Measurements from ENCODE around the gene SGK1. TPM values are rescaled to one million over a fixed set of nuclear protein-coding genes. Genes with fewer than 3 reads are reported as not detected.
A peak's percentile ranks its signal among the peaks of the same experiment; 100 is the strongest.

SGK1 gene
- total RNA-seq, 2 experiments from 2014 or later: 117 to 120 TPM

DNA sequence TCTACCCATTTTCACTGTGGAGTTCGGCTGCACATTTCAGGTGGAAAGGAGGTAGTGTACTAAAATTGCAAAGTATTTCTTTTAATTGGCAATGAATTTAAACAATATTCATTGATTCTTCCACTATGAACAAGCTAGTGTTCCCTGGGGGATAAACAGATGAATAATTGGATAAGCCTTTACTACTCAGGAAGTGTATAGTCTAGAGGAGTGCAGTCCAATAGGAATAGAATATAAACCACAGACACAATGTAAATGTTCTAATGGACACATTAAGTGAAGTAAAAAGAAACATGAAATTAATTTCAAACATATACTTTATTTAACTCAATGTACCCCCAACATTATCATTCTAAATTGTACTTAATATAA lies 28.7 kb downstream of the SGK1 start:
- Histone ChIP-seq H3K4me1 (ENCODE audit: insufficient read depth, low read length) (peaks cover 3% of the 10 kb centered on the region), H3K9me3 (ENCODE audit: control insufficient read depth in 1 of 2, insufficient read depth in 1 of 2, low read length in 2 of 2) (peaks cover 0 to 3% of the 10 kb centered on the region in 2 experiments), H3K27me3 (ENCODE audit: control insufficient read depth in 1 of 2, insufficient read depth in 2 of 2, low read length in 2 of 2) (no peaks in the 10 kb centered on the region), H3K4me3 (ENCODE audit: low read length) (no peak overlapping the region), H3K27ac (ENCODE audit: low read depth in 1 of 2, low read length in 2 of 2) (no peak overlapping the region), H3K36me3 (ENCODE audit: insufficient read depth, low read length) (no peaks in the 10 kb centered on the region)
- TF ChIP-seq, protein P1, sequence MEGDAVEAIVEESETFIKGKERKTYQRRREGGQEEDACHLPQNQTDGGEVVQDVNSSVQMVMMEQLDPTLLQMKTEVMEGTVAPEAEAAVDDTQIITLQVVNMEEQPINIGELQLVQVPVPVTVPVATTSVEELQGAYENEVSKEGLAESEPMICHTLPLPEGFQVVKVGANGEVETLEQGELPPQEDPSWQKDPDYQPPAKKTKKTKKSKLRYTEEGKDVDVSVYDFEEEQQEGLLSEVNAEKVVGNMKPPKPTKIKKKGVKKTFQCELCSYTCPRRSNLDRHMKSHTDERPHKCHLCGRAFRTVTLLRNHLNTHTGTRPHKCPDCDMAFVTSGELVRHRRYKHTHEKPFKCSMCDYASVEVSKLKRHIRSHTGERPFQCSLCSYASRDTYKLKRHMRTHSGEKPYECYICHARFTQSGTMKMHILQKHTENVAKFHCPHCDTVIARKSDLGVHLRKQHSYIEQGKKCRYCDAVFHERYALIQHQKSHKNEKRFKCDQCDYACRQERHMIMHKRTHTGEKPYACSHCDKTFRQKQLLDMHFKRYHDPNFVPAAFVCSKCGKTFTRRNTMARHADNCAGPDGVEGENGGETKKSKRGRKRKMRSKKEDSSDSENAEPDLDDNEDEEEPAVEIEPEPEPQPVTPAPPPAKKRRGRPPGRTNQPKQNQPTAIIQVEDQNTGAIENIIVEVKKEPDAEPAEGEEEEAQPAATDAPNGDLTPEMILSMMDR (IDR thresholded peaks at IDR 0.05): no peak
- no peak overlapping the region for H3K4me3 Mint-ChIP-seq
- intact Hi-C loops (cut with DNase I, micrococcal nuclease): no loop called here
- H3K4me1 Mint-ChIP-seq (ENCODE audit: low read depth): peaks cover 20% of the 10 kb centered on the region
- ATAC-seq (ENCODE audit: poor library complexity): no peak
- no peaks in the 10 kb centered on the region for H3K36me3 Mint-ChIP-seq (ENCODE audit: low read depth)
- no peaks in the 10 kb centered on the region for H3K27me3 Mint-ChIP-seq
- DNase-seq: no peak
- POLR2A ChIA-PET: interaction anchor here (1.5 kb wide), 1 partner anchor 42 kb away, joined by 5 read pairs; no protein-coding TSS in a partner anchor
- no peaks in the 10 kb centered on the region for H3K9me3 Mint-ChIP-seq
- CTCF ChIA-PET: no interaction called here
- peak overlapping the region; percentile 11 for H3K27ac Mint-ChIP-seq

DNA sequence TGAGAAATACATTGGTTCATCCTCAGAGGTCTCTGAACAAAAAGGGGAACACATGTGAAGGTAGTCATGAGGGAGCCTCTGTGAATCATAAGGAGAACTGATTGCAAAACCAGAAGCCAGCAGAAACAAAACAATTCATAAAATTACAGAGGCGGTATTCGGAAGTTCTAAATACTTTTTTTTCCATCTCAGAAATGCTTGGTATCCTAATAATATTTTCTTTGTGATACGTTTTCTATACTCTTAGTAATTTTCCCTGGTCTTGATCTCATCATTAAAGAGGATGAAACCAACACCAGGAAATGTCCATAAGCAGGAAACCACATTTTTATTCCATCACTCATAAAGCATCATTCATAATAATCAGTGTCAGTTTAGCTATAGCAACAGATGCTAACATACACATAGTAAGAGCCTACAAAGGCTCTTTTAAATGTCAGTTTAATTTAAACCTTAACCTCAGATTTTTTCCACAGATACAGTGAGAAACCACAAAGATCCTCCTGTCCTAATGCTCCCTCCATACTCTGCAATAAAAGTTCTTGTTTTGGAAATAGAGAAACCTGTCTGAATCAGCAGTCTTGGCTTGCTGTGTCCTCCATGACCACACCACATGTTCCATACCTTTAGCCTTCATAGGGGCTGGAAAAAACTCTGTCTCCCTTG lies 29.2 kb downstream of the SGK1 start:
- H3K36me3 ChIP-seq (ENCODE audit: insufficient read depth, low read length): no peaks in the 10 kb centered on the region
- H3K27ac ChIP-seq (ENCODE audit: low read depth in 1 of 2, low read length in 2 of 2): no peak overlapping the region
- H3K4me3 ChIP-seq (ENCODE audit: low read length): no peak overlapping the region
- CTCF ChIA-PET: no interaction called here
- H3K4me3 Mint-ChIP-seq: no peak overlapping the region
- H3K27ac Mint-ChIP-seq: peak overlapping the region; percentile 11
- DNase-seq (peak in 3 of 14 experiments; percentile 23 to 62 (median 56)), ATAC-seq (ENCODE audit: poor library complexity) (peak; percentile 54)
- TF ChIP-seq, protein P1 (IDR thresholded peaks at IDR 0.05): no peak
- H3K9me3 ChIP-seq (ENCODE audit: control insufficient read depth in 1 of 2, insufficient read depth in 1 of 2, low read length in 2 of 2): peaks cover 0 to 3% of the 10 kb centered on the region in 2 experiments
- intact Hi-C loops (cut with DNase I, micrococcal nuclease): no loop called here
- H3K4me1 Mint-ChIP-seq (ENCODE audit: low read depth): peaks cover 20% of the 10 kb centered on the region
- H3K4me1 ChIP-seq (ENCODE audit: insufficient read depth, low read length): peaks cover 3% of the 10 kb centered on the region
- POLR2A ChIA-PET: interaction anchor here (1.1 to 1.5 kb wide), 2 partner anchors 11 to 42 kb away, joined by 5 read pairs; no protein-coding TSS in a partner anchor
- H3K9me3 Mint-ChIP-seq: no peaks in the 10 kb centered on the region
- H3K27me3 ChIP-seq (ENCODE audit: control insufficient read depth in 1 of 2, insufficient read depth in 2 of 2, low read length in 2 of 2): no peaks in the 10 kb centered on the region
- H3K27me3 Mint-ChIP-seq: no peaks in the 10 kb centered on the region
- H3K36me3 Mint-ChIP-seq (ENCODE audit: low read depth): no peaks in the 10 kb centered on the region

DNA sequence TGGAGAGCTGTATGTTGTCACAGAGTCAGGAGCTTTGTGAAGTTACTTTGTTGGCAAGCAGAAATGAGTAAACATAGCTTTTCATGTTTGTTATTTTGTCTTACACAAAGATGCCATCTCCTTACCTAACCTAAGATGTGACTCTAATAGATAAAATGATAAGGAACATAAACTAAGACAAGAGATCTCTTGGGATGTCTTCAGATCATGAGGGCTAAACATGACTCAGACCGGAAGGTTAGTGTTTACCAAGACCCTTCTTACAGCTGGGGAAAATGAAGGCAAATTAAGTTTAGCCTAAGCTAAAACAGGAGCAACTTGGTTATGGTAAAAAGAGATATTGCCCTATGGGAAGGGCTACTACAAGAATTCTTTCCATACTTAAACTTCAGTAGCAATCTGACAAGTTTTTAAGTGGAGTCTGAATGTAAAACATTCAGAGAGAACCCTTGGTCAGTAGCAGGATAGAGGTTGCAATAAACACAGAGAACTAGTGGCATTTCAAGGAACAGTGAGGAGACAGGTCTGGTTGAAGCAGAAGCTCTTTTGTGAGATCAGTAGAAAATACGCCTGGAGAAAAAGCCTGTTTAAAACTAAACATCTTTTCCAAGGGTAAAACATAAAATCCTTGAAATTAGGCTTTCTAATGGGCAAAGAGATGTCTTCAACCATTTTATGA lies 29.9 kb downstream of the SGK1 start:
- no peaks in the 10 kb centered on the region for H3K9me3 Mint-ChIP-seq
- ATAC-seq (ENCODE audit: poor library complexity): no peak
- intact Hi-C loops (cut with DNase I, micrococcal nuclease): no loop called here
- ChIA-PET POLR2A (interaction anchor here (1.1 to 1.5 kb wide), 2 partner anchors 10 to 41 kb away, joined by 5 read pairs; no protein-coding TSS in a partner anchor), CTCF (no interaction called here)
- peak in 2 of 14 experiments; percentile 18 to 20 for DNase-seq
- Histone ChIP-seq H3K27ac (ENCODE audit: low read depth in 1 of 2, low read length in 2 of 2) (peak overlapping the region in 1 of 2 donors; percentile 7), H3K36me3 (ENCODE audit: insufficient read depth, low read length) (no peaks in the 10 kb centered on the region), H3K27me3 (ENCODE audit: control insufficient read depth in 1 of 2, insufficient read depth in 2 of 2, low read length in 2 of 2) (no peaks in the 10 kb centered on the region), H3K9me3 (ENCODE audit: control insufficient read depth in 1 of 2, insufficient read depth in 1 of 2, low read length in 2 of 2) (peaks cover 0 to 3% of the 10 kb centered on the region in 2 experiments), H3K4me1 (ENCODE audit: insufficient read depth, low read length) (peaks cover 3% of the 10 kb centered on the region), H3K4me3 (ENCODE audit: low read length) (no peak overlapping the region)
- H3K27me3 Mint-ChIP-seq: no peaks in the 10 kb centered on the region
- TF ChIP-seq, protein P1 (IDR thresholded peaks at IDR 0.05): no peak
- H3K4me1 Mint-ChIP-seq (ENCODE audit: low read depth): peaks cover 20% of the 10 kb centered on the region
- H3K27ac Mint-ChIP-seq: peak overlapping the region; percentile 11
- no peaks in the 10 kb centered on the region for H3K36me3 Mint-ChIP-seq (ENCODE audit: low read depth)
- H3K4me3 Mint-ChIP-seq: no peak overlapping the region

Measured in CD4-positive, alpha-beta T cell (primary cell).